HG03103 (cell line): ENCODE data around the gene ADAM21.
"Not testable (repeated sequence)": the region's sequence is repeated elsewhere in the genome, so short reads cannot be mapped to it uniquely, and the experiment has no call there.

ENCODE experiments used
- ATAC-seq: cut with Tn5 transposase; IDR thresholded peaks from one replicate; pipeline ENCODE4 v1.9.1; 2021; ENCODE audit warnings: low read depth; ENCODE audit not compliant: unreplicated experiment

ADAM21 gene

DNA sequence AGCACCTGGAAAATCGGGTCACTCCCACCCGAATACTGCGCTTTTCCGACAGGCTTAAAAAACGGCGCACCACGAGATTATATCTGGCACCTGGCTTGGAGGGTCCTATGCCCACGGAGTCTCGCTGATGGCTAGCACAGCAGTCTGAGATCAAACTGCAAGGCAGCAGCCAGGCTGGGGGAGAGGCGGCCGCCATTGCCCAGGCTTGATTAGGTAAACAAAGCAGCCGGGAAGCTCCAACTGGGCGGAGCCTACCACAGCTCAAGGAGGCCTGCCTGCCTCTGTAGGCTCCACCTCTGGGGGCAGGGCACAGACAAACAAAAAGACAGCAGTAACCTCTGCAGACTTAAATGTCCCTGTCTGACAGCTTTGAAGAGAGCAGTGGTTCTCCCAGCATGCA is 23.5 kb downstream of the ADAM21 start:
- ATAC-seq = not testable (repeated sequence)

DNA sequence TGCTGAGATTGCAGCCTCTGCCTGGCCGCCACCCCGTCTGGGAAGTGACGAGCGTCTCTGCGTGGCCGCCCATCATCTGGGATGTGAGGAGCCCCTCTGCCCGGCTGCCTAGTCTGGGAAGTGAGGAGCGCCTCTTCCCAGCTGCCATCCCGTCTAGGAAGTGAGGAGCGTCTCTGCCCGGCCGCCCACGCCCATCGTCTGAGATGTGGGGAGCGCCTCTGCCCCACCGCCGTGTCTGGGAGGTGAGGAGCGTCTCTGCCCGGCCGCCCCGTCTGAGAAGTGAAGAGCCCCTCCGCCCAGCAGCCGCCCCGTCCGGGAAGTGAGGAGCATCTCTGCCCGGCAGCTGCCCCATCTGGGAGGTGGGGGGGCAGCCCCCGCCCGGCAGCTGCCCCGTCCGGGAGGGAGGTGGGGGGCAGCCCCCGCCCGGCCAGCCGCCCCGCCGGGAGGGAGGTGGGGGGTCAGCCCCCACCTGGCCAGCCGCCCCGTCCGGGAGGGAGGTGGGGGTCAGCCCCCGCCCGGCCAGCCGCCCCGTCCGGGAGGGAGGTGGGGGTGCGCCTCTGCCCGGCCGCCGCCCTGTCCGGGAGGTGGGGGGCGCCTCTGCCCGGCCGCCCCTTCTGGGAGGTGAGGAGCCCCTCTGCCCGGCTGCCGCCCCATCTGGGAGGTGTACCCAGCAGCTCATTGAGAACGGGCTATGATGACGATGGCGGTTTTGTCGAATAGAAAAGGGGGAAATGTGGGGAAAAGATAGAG is 25.6 kb downstream of the ADAM21 start:
- ATAC-seq = not testable (repeated sequence)

DNA sequence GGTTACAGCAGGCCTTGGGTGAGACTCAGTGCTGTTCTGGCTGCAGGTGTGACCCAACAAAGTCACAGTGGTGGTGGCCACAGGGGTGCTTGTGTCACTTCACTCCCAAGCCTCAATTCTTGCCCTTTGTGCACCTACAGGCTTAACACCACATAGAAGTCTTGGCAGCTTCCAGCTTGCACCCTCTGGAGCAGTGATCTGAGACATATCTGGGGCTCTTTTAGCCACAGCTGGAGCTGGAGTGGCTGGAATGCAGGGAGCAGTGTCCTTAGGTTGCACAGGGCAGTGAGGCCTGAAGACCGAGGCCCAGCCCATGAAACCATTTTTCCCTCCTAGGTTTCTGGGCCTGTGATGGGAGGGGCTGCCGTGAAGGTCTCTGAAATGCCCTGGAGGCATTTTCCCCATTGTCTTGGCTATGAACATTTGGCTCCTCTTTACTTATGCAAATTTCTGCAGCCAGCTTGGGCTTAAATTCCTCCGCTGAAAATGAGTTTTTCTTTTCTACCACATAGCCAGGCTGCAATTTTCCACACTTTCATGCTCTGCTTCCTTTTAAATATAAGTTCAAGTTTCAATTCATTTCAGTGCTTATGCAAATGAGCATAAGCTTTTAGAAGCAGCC is 37.7 kb downstream of the ADAM21 start:
- ATAC-seq = no peak

- no peak for ATAC-seq
These were observed 46.2 kb downstream of the ADAM21 start for GRCh38 chr14:70498191-70498590.
